SK-N-SH (cell line): ENCODE results near the gene EGFLAM. TPM values are rescaled to one million over a fixed set of nuclear protein-coding genes. Genes with fewer than 3 reads are reported as not detected.

Experiments used
- CTCF ChIA-PET: fragments of 300-600, 350-600 bp; formaldehyde crosslinking; extraction: SDS; loops from one replicate; lab custom pipeline; 2021; lab: Yijun Ruan, JAX
- POLR2A ChIA-PET: fragments of 350-600 bp; sonication (Branson Sonifier 250); formaldehyde crosslinking; extraction: SDS; loops from one replicate; lab custom pipeline; 2020; ENCODE audit warnings: antibody characterized with exemption, inconsistent platforms; lab: Yijun Ruan, JAX
- DNase-seq: peaks from one replicate; pipeline ENCODE4 v3.0.0; 2012
- H2AFZ ChIP-seq: fragments of 200-600 bp; sonication (generic); 2 replicates; pipeline ENCODE4 v1.8.1; 2016; ENCODE audit warnings: antibody characterized with exemption, mild to moderate bottlenecking, low read depth
- H3F3A ChIP-seq: fragments of 200-600 bp; sonication (generic); replicated peaks from 2 replicates; pipeline ENCODE3; 2016; ENCODE audit warnings: antibody characterized with exemption, mild to moderate bottlenecking; ENCODE audit not compliant: insufficient read depth
- H3K27ac ChIP-seq, 2 experiments: fragments of 200-500 bp in 1 of 2; fragments of 200-600 bp in 1 of 2; sonication (Bioruptor generic) in 1 of 2; sonication (generic), shearing (Covaris generic) in 1 of 2; 2 replicates each; pipeline versions ENCODE4 v1.5.1 to v1.6.1; 2014 to 2016; ENCODE audit warnings: low read depth in 2 of 2, inconsistent platforms in 1 of 2, low read length in 1 of 2, mild to moderate bottlenecking in 1 of 2, mixed read lengths in 1 of 2
- H3K27me3 ChIP-seq: fragments of 200-600 bp; sonication (generic), shearing (Covaris generic); 2 replicates; pipeline ENCODE4 v1.6.1; 2016; ENCODE audit warnings: mixed run types; ENCODE audit not compliant: insufficient read depth
- H3K36me3 ChIP-seq, 2 experiments: fragments of 200-500 bp in 1 of 2; fragments of 200-600 bp in 1 of 2; sonication (Bioruptor generic) in 1 of 2; sonication (generic) in 1 of 2; replicated peaks in 1 of 2; 2 replicates each; pipeline versions ENCODE3 to v1.5.1; 2014 to 2016; ENCODE audit warnings: low read length in 1 of 2, mild to moderate bottlenecking in 1 of 2; ENCODE audit not compliant: insufficient read depth in 2 of 2, control insufficient read depth in 1 of 2
- H3K4me1 ChIP-seq, 2 experiments: fragments of 200-500 bp in 1 of 2; fragments of 200-600 bp in 1 of 2; sonication (Bioruptor generic) in 1 of 2; sonication (generic), shearing (Covaris generic) in 1 of 2; 2 replicates each; pipeline versions ENCODE4 v1.5.1 to v1.6.1; 2014 to 2016; ENCODE audit warnings: low read depth in 1 of 2, low read length in 1 of 2, mixed run types in 1 of 2; ENCODE audit not compliant: insufficient read depth in 2 of 2, control insufficient read depth in 1 of 2
- H3K4me2 ChIP-seq: fragments of 200-600 bp; sonication (generic), shearing (Covaris generic); 2 replicates; pipeline ENCODE4 v1.6.1; 2017; ENCODE audit warnings: mixed run types
- H3K4me3 ChIP-seq, 2 experiments: fragments of 200-500 bp in 1 of 2; fragments of 200-600 bp in 1 of 2; sonication (Bioruptor generic) in 1 of 2; sonication (generic), shearing (Covaris generic) in 1 of 2; 2 replicates each; pipeline versions ENCODE4 v1.5.1 to v1.8.1; 2014 to 2016; ENCODE audit warnings: low read depth in 2 of 2, inconsistent platforms in 1 of 2, low read length in 1 of 2, mild to moderate bottlenecking in 1 of 2, mixed read lengths in 1 of 2, moderate library complexity in 1 of 2
- H3K79me2 ChIP-seq: fragments of 200-600 bp; sonication (generic); 2 replicates; pipeline ENCODE4 v1.8.1; 2017; ENCODE audit warnings: mild to moderate bottlenecking; ENCODE audit not compliant: insufficient read depth
- H3K9ac ChIP-seq: fragments of 200-600 bp; sonication (generic); 2 replicates; pipeline ENCODE4 v1.6.1; 2017; ENCODE audit warnings: mixed run types
- H3K9me2 ChIP-seq: fragments of 200-600 bp; sonication (generic); 2 replicates; pipeline ENCODE4 v1.6.1; 2017; ENCODE audit warnings: mixed run types
- H3K9me3 ChIP-seq: fragments of 200-600 bp; sonication (generic); 2 replicates; pipeline ENCODE4 v1.6.1; 2017; ENCODE audit warnings: mixed run types, mild to moderate bottlenecking, moderate library complexity
- H4K20me1 ChIP-seq: fragments of 200-600 bp; sonication (generic); 2 replicates; pipeline ENCODE4 v1.6.1; 2017; ENCODE audit warnings: mild to moderate bottlenecking, mixed run types; ENCODE audit not compliant: insufficient read depth
- FOSL2 ChIP-seq: IDR thresholded peaks from 2 replicates; pipeline ENCODE4 v1.4.0; 2012; ENCODE audit warnings: low read depth, mild to moderate bottlenecking, moderate library complexity, borderline replicate concordance
- FOXM1 ChIP-seq: IDR thresholded peaks from 2 replicates; pipeline ENCODE4 v1.4.0; 2012; ENCODE audit warnings: low read depth, mild to moderate bottlenecking
- GABPA ChIP-seq: IDR thresholded peaks from 2 replicates; pipeline ENCODE4 v1.4.0; 2012; ENCODE audit warnings: low read depth, mild to moderate bottlenecking
- GATA2 ChIP-seq: sonication (generic); formaldehyde crosslinking; IDR thresholded peaks from 2 replicates; pipeline ENCODE4 v1.5.0; 2020; ENCODE audit warnings: mild to moderate bottlenecking, missing genetic modification reagents
- IRF3 ChIP-seq: fragments of 150-350 bp; IDR thresholded peaks from 2 replicates; pipeline ENCODE4 v1.6.1; 2016; ENCODE audit warnings: mild to moderate bottlenecking, low read depth, low read length
- JUND ChIP-seq: IDR thresholded peaks from 2 replicates; pipeline ENCODE4 v1.4.0; 2012
- MAX ChIP-seq: IDR thresholded peaks from 2 replicates; pipeline ENCODE4 v1.4.0; 2012; ENCODE audit warnings: low read depth
- NRF1 ChIP-seq: IDR thresholded peaks from 2 replicates; pipeline ENCODE4 v1.6.1; 2012; ENCODE audit warnings: low read depth, mild to moderate bottlenecking, low read length
- PBX3 ChIP-seq: IDR thresholded peaks from 2 replicates; pipeline ENCODE4; 2012
- POLR2AphosphoS5 ChIP-seq: IDR thresholded peaks from 2 replicates; pipeline ENCODE4 v1.6.1; 2012; ENCODE audit warnings: low read depth, low read length
- RCOR1 ChIP-seq: fragments of 150-350 bp; IDR thresholded peaks from 2 replicates; pipeline ENCODE4 v1.6.1; 2017; ENCODE audit warnings: antibody characterized with exemption, low read length
- RXRA ChIP-seq: IDR thresholded peaks from 2 replicates; pipeline ENCODE4 v1.4.0; 2012; ENCODE audit warnings: low read depth, mild to moderate bottlenecking, borderline replicate concordance
- SIN3A ChIP-seq: IDR thresholded peaks from 2 replicates; pipeline ENCODE4 v1.6.1; 2012; ENCODE audit warnings: low read depth, mild to moderate bottlenecking, low read length, moderate library complexity, borderline replicate concordance
- SMC3 ChIP-seq: IDR thresholded peaks from 2 replicates; pipeline ENCODE4 v1.6.1; 2012; ENCODE audit warnings: low read depth, low read length, improper control_type of control experiment
- TAF1 ChIP-seq: IDR thresholded peaks from 2 replicates; pipeline ENCODE4 v1.6.1; 2012; ENCODE audit warnings: low read depth, mild to moderate bottlenecking, low read length, moderate library complexity, borderline replicate concordance
- USF1 ChIP-seq: IDR thresholded peaks from 2 replicates; pipeline ENCODE4 v1.4.0; 2012; ENCODE audit warnings: low read depth, borderline replicate concordance
- USF2 ChIP-seq: fragments of 150-350 bp; IDR thresholded peaks from 2 replicates; pipeline ENCODE4 v1.6.1; 2017; ENCODE audit warnings: antibody characterized with exemption, low read length, low read depth, borderline replicate concordance
- ZBTB33 ChIP-seq: IDR thresholded peaks from 2 replicates; pipeline ENCODE4 v1.4.0; 2012; ENCODE audit warnings: low read depth, borderline replicate concordance
- WGBS: methylation state at CpG from one replicate; pipeline ENCODE4 v1.1.6; 2017; ENCODE audit warnings: low lambda C conversion rate; 5-methylcytosine and 5-hydroxymethylcytosine counted together
- polyA plus RNA-seq, 3 experiments: library from polyadenylated mRNA; depleted of rRNA; stranded (reverse); fragments of >200 nt; gene quantifications; 2 replicates each; pipeline ENCODE4 v1.2.3, GENCODE V29; 2012

The EGFLAM gene
- polyA plus RNA-seq, 1 of the 3 experiments (the other 2 are of a cell fraction) = 0.05 TPM

GRCh38 chr5:38450627-38451026 lies 192.3 kb downstream of the EGFLAM start:
- CTCF ChIA-PET = interaction anchor here (1.9 to 7.9 kb wide), 3 partner anchors 9 to 359 kb away, joined by 5 to 58 read pairs (median 22); no protein-coding TSS in a partner anchor
- no peaks in the 10 kb centered on the region for H3F3A ChIP-seq
- DNase-seq = no peak
- no peak overlapping the region for H3K4me2 ChIP-seq
- H3K4me3 ChIP-seq = no peak overlapping the region
- WGBS = 80% methylated on average over 6 of the region's 6 CpGs
- H3K36me3 ChIP-seq = no peaks in the 10 kb centered on the region
- peaks cover 0 to 5% of the 10 kb centered on the region in 2 experiments; a peak in 1 of 4 replicates for H3K4me1 ChIP-seq
- H3K9me2 ChIP-seq = no peaks in the 10 kb centered on the region
- no peaks in the 10 kb centered on the region for H4K20me1 ChIP-seq
- H3K9me3 ChIP-seq = no peaks in the 10 kb centered on the region
- H3K9ac ChIP-seq = no peak overlapping the region
- H2AFZ ChIP-seq = no peak overlapping the region
- no peak overlapping the region for H3K27ac ChIP-seq
- no peaks in the 10 kb centered on the region for H3K79me2 ChIP-seq
- TF ChIP-seq RCOR1 (no peak), PBX3 (no peak), FOSL2 (no peak), SMC3 (no peak), MAX (no peak), TAF1 (no peak), ZBTB33 (no peak), POLR2AphosphoS5 (no peak), GATA2 (no peak), FOXM1 (no peak), USF2 (no peak), NRF1 (no peak), JUND (no peak), USF1 (no peak), RXRA (no peak), IRF3 (no peak), SIN3A (no peak), GABPA (no peak)
- POLR2A ChIA-PET = no interaction called here
- H3K27me3 ChIP-seq = no peaks in the 10 kb centered on the region
